Mucosa of descending colon (tissue), 3 donors: ENCODE data around the gene HSD17B1. TPM values are rescaled to one million over a fixed set of nuclear protein-coding genes. Genes with fewer than 3 reads are reported as not detected.

Experiments used
- ATAC-seq: fragments of 200-7000 bp; cut with Tn5 transposase; one replicate; pipeline ENCODE4 v1.9.1; 2020; ENCODE audit warnings: mild to moderate bottlenecking, moderate library complexity
- DNase-seq, 3 donors: peaks; one replicate each; pipeline ENCODE4 v3.0.0-alpha.2; 2020
- H3K36me3 ChIP-seq: fragments of 200-600 bp; one replicate; pipeline ENCODE4 v1.8.0; 2021; ENCODE audit warnings: low read depth, mild to moderate bottlenecking
- H3K4me1 ChIP-seq: fragments of 200-600 bp; one replicate; pipeline ENCODE4 v1.8.0; 2021; ENCODE audit warnings: low read depth, mild to moderate bottlenecking
- H3K4me3 ChIP-seq: fragments of 200-600 bp; one replicate; pipeline ENCODE4 v1.8.0; 2021; ENCODE audit warnings: mild to moderate bottlenecking
- H3K9me3 ChIP-seq: fragments of 200-600 bp; one replicate; pipeline ENCODE4 v1.8.0; 2021; ENCODE audit warnings: mild to moderate bottlenecking
- CTCF ChIP-seq: fragments of 200-600 bp; IDR thresholded peaks from one replicate; pipeline ENCODE4 v1.8.0; 2022; ENCODE audit warnings: antibody characterized with exemption, mild to moderate bottlenecking
- intact Hi-C, 2 donors: fragments of 100-400 bp; cut with DNase I in 1 of 2; cut with micrococcal nuclease in 1 of 2; formaldehyde crosslinking; loops; one replicate each; pipeline versions ENCODE4 v1.11.0 to v1.11.1; 2022; cut with DNase I, micrococcal nuclease
- total RNA-seq, 3 donors: library from RNA; stranded (reverse); fragmentation: NEBNext Ultra II Directional in 2 of 3; extraction: Animal tissue kit (Norgen Biotek cat#: 25700) in 2 of 3; gene quantifications; one replicate each; pipeline versions ENCODE4 v1.2.1 to v1.2.4, GENCODE V29; 2021 to 2023
- donor health status: DM: no; HTN: no; CAD: no; lungs with moderate emphysema.
- donor health status: DM: no; HTN: no; CAD: no.
- donor health status: DM: no; HTN: yes; CAD: no.

The HSD17B1 gene
- total RNA-seq, 3 donors from 2014 or later, result 1.5 to 2.5 (median 1.7) TPM

- intact Hi-C loops, result no loop called here
- no peaks in the 10 kb centered on the region for H3K9me3 ChIP-seq
- peaks cover 2% of the 10 kb centered on the region for H3K4me1 ChIP-seq
- TF ChIP-seq CTCF, result no peak
- H3K4me3 ChIP-seq, result no peak overlapping the region
- ATAC-seq (no peak), DNase-seq (no peak)
- H3K36me3 ChIP-seq, result no peaks in the 10 kb centered on the region
These were observed 32.2 kb downstream of the HSD17B1 start for GRCh38 chr17:42584880-42585279.

GRCh38 chr17:42585353-42585752 is 32.6 kb downstream of the HSD17B1 start:
- DNase-seq (no peak), ATAC-seq (no peak)
- peaks cover 2% of the 10 kb centered on the region for H3K4me1 ChIP-seq
- intact Hi-C loops, result no loop called here
- H3K36me3 ChIP-seq, result no peaks in the 10 kb centered on the region
- no peak overlapping the region for H3K4me3 ChIP-seq
- H3K9me3 ChIP-seq, result no peaks in the 10 kb centered on the region
- no peak for TF ChIP-seq CTCF

- Histone ChIP-seq H3K4me3 (no peak overlapping the region), H3K9me3 (no peaks in the 10 kb centered on the region), H3K4me1 (peaks cover 2% of the 10 kb centered on the region), H3K36me3 (no peaks in the 10 kb centered on the region)
- intact Hi-C loops, result no loop called here
- ATAC-seq (no peak), DNase-seq (no peak)
- no peak for TF ChIP-seq CTCF
These were observed 33.9 kb downstream of the HSD17B1 start for GRCh38 chr17:42586514-42587230.

GRCh38 chr17:42590886-42591285 is 38.2 kb downstream of the HSD17B1 start:
- no peaks in the 10 kb centered on the region for H3K9me3 ChIP-seq
- TF ChIP-seq CTCF, result no peak
- H3K4me3 ChIP-seq, result no peak overlapping the region
- ATAC-seq (no peak), DNase-seq (no peak)
- peaks cover 2% of the 10 kb centered on the region for H3K4me1 ChIP-seq
- no peaks in the 10 kb centered on the region for H3K36me3 ChIP-seq
- intact Hi-C loops, result no loop called here

GRCh38 chr17:42591411-42591810 is 38.7 kb downstream of the HSD17B1 start:
- no peak for DNase-seq
- Histone ChIP-seq H3K4me3 (no peak overlapping the region), H3K9me3 (no peaks in the 10 kb centered on the region), H3K36me3 (no peaks in the 10 kb centered on the region), H3K4me1 (peaks cover 2% of the 10 kb centered on the region)
- ATAC-seq, result no peak
- no peak for TF ChIP-seq CTCF
- intact Hi-C loops, result no loop called here

- intact Hi-C loops, result no loop called here
- no peak for TF ChIP-seq CTCF
- Histone ChIP-seq H3K4me3 (no peak overlapping the region), H3K4me1 (no peaks in the 10 kb centered on the region), H3K36me3 (no peaks in the 10 kb centered on the region), H3K9me3 (no peaks in the 10 kb centered on the region)
- DNase-seq, result no peak
- no peak for ATAC-seq
These were observed 43.7 kb downstream of the HSD17B1 start for GRCh38 chr17:42596386-42596785.
